Keratinocyte (primary cell): ENCODE results near the gene QSOX2. TPM values are rescaled to one million over a fixed set of nuclear protein-coding genes. Genes with fewer than 3 reads are reported as not detected.

Experiments
- DNase-seq: peaks from one replicate; pipeline ENCODE4 v3.0.0-alpha.2; 2011; ENCODE audit warnings: low read depth, missing footprints, low spot score
- FAIRE-seq: peaks from 2 replicates; lab custom pipeline; 2011; peaks lifted over from hg19 to GRCh38; lab: Jason Lieb, UNC
- H2AFZ ChIP-seq: 2 replicates; pipeline ENCODE4 v1.6.0; 2012; ENCODE audit warnings: low read length, control low read depth, inconsistent platforms; ENCODE audit not compliant: control insufficient read depth
- H3K27ac ChIP-seq: 2 replicates; pipeline ENCODE4 v1.5.1; 2011; ENCODE audit warnings: low read length; ENCODE audit not compliant: control insufficient read depth, insufficient read depth
- H3K27me3 ChIP-seq: 3 replicates; pipeline ENCODE4 v1.6.0; 2011; ENCODE audit warnings: low read length; ENCODE audit not compliant: control insufficient read depth, insufficient read depth; ENCODE audit errors: extremely low read depth
- H3K36me3 ChIP-seq, 2 experiments: 2 replicates in 1 of 2; 3 replicates in 1 of 2; pipeline ENCODE4 v1.5.1; 2011; ENCODE audit warnings: low read length in 2 of 2, mild to moderate bottlenecking in 1 of 2; ENCODE audit not compliant: control insufficient read depth in 2 of 2, insufficient read depth in 2 of 2; ENCODE audit errors: extremely low read depth in 1 of 2
- H3K4me1 ChIP-seq: 3 replicates; pipeline ENCODE4 v1.5.1; 2011; ENCODE audit warnings: low read length; ENCODE audit not compliant: control insufficient read depth, insufficient read depth; ENCODE audit errors: extremely low read depth
- H3K4me2 ChIP-seq: 3 replicates; pipeline ENCODE4 v1.6.0; 2011; ENCODE audit warnings: low read depth, low read length; ENCODE audit not compliant: control insufficient read depth, insufficient read depth; ENCODE audit errors: extremely low read depth
- H3K4me3 ChIP-seq, 3 experiments: fragments of 200-600 bp in 1 of 3; sonication (generic) in 1 of 3; 2 replicates in 2 of 3; 3 replicates in 1 of 3; pipeline ENCODE4 v1.5.1; 2011 to 2016; ENCODE audit warnings: low read length in 3 of 3, mild to moderate bottlenecking in 3 of 3, control low read depth in 2 of 3, inconsistent platforms in 1 of 3, low read depth in 1 of 3, mixed read lengths in 1 of 3, mixed run types in 1 of 3, moderate library complexity in 1 of 3; ENCODE audit not compliant: control insufficient read depth in 2 of 3, insufficient read depth in 2 of 3; ENCODE audit errors: extremely low read depth in 1 of 3
- H3K79me2 ChIP-seq: 2 replicates; pipeline ENCODE4 v1.6.0; 2012; ENCODE audit warnings: low read length; ENCODE audit not compliant: control insufficient read depth, insufficient read depth
- H3K9ac ChIP-seq: 3 replicates; pipeline ENCODE4 v1.6.0; 2011; ENCODE audit warnings: low read length; ENCODE audit not compliant: control insufficient read depth, insufficient read depth; ENCODE audit errors: extremely low read depth
- H3K9me1 ChIP-seq: 3 replicates; pipeline ENCODE4 v1.6.0; 2011; ENCODE audit warnings: low read length; ENCODE audit not compliant: control insufficient read depth, insufficient read depth; ENCODE audit errors: extremely low read depth
- H3K9me3 ChIP-seq: 2 replicates; pipeline ENCODE4 v1.5.1; 2012; ENCODE audit warnings: low read depth, low read length; ENCODE audit not compliant: control insufficient read depth
- H4K20me1 ChIP-seq: 3 replicates; pipeline ENCODE4 v1.6.0; 2011; ENCODE audit warnings: low read length; ENCODE audit not compliant: control insufficient read depth, insufficient read depth; ENCODE audit errors: extremely low read depth
- CTCF ChIP-seq, 3 experiments: IDR thresholded peaks in 1 of 3; conservative IDR thresholded peaks in 1 of 3; optimal IDR thresholded peaks in 1 of 3; 2 replicates in 2 of 3; 3 replicates in 1 of 3; pipeline versions ENCODE3 to v1.5.1; 2011; ENCODE audit warnings: low read length in 3 of 3, mild to moderate bottlenecking in 3 of 3, moderate library complexity in 2 of 3, control low read depth in 1 of 3, inconsistent platforms in 1 of 3; ENCODE audit not compliant: insufficient read depth in 2 of 3; ENCODE audit errors: extremely low read depth in 1 of 3
- EZH2 ChIP-seq: IDR thresholded peaks from one replicate; pipeline ENCODE4 v1.6.1; 2012; ENCODE audit warnings: inconsistent platforms, mild to moderate bottlenecking, low read length, moderate library complexity
- dilution Hi-C: fragments of 300-500 bp; cut with MboI; formaldehyde crosslinking; loops from one replicate; pipeline ENCODE4 v1.7.0; 2020; ENCODE audit warnings: low sequenced_read_pairs; ENCODE audit not compliant: extremely low pct_ligation_motif_present
- polyA plus RNA-seq, 5 experiments: library from polyadenylated mRNA; depleted of rRNA in 3 of 5; stranded (reverse) in 3 of 5; stranded (forward) in 1 of 5; unstranded in 1 of 5; fragments of >200 nt; gene quantifications; 1 replicate in 1 of 5; 2 replicates in 3 of 5; 3 replicates in 1 of 5; pipeline versions ENCODE4 v1.2.1 to v1.2.3, GENCODE V29; 2011 to 2012; ENCODE audit warnings: missing spikeins in 2 of 5, low read depth in 1 of 5, low replicate concordance in 1 of 5

The QSOX2 gene
- polyA plus RNA-seq, 1 donor (not counting 4 experiments of a cell fraction or from before 2014, with no cell fraction given): 11.9 TPM

GRCh38 chr9:136178061-136178772, 67.4 kb downstream of the QSOX2 start:
- Histone ChIP-seq H4K20me1 (no peaks in the 10 kb centered on the region), H2AFZ (no peak overlapping the region), H3K4me1 (no peaks in the 10 kb centered on the region), H3K4me2 (no peak overlapping the region), H3K4me3 (no peak overlapping the region), H3K27me3 (peaks cover 32% of the 10 kb centered on the region), H3K79me2 (no peaks in the 10 kb centered on the region), H3K36me3 (no peaks in the 10 kb centered on the region), H3K9ac (no peak overlapping the region), H3K9me1 (no peaks in the 10 kb centered on the region), H3K27ac (no peak overlapping the region), H3K9me3 (no peaks in the 10 kb centered on the region)
- DNase-seq (no peak), FAIRE-seq (no peak)
- dilution Hi-C loops: no loop called here
- TF ChIP-seq EZH2 (no peak), CTCF (optimal IDR thresholded peaks at IDR 0.05 in 1 of 3, IDR thresholded peaks at IDR 0.05 in 1 of 3, conservative IDR thresholded peaks at IDR 0.05 in 1 of 3; ENCODE audit: extremely low read depth in 1 of 3, insufficient read depth in 2 of 3, low read length in 3 of 3) (no peak)

- no peaks in the 10 kb centered on the region for H3K9me1 ChIP-seq
- H3K27me3 ChIP-seq: peaks cover 22% of the 10 kb centered on the region
- no peak overlapping the region for H3K9ac ChIP-seq
- dilution Hi-C loops: no loop called here
- no peak for DNase-seq
- no peak for TF ChIP-seq EZH2
- no peak for TF ChIP-seq CTCF (optimal IDR thresholded peaks at IDR 0.05 in 1 of 3, IDR thresholded peaks at IDR 0.05 in 1 of 3, conservative IDR thresholded peaks at IDR 0.05 in 1 of 3; ENCODE audit: extremely low read depth in 1 of 3, insufficient read depth in 2 of 3, low read length in 3 of 3)
- H2AFZ ChIP-seq: no peak overlapping the region
- H3K27ac ChIP-seq: no peak overlapping the region
- H4K20me1 ChIP-seq: no peaks in the 10 kb centered on the region
- H3K4me2 ChIP-seq: no peak overlapping the region
- H3K36me3 ChIP-seq: no peaks in the 10 kb centered on the region
- H3K9me3 ChIP-seq: no peaks in the 10 kb centered on the region
- H3K4me3 ChIP-seq: no peak overlapping the region
- H3K79me2 ChIP-seq: no peaks in the 10 kb centered on the region
- H3K4me1 ChIP-seq: no peaks in the 10 kb centered on the region
- FAIRE-seq: no peak
Measured at GRCh38 chr9:136177224-136177623, 68.4 kb downstream of the QSOX2 start.
